B cell (primary cell): ENCODE data around the gene HK2. TPM values are rescaled to one million over a fixed set of nuclear protein-coding genes. Genes with fewer than 3 reads are reported as not detected.

ENCODE experiments used
- ATAC-seq: fragments of 200-7000 bp; cut with Tn5 transposase; one replicate; pipeline ENCODE4 v1.10.0; 2021; ENCODE audit warnings: low read depth, mild to moderate bottlenecking, moderate number of reproducible peaks, moderate library complexity
- CTCF ChIA-PET: fragments of 350-600 bp; sonication (Branson Sonifier 250); formaldehyde crosslinking; loops from one replicate; lab custom pipeline; 2021; ENCODE audit warnings: antibody characterized with exemption, inconsistent platforms; lab: Charles Lee
- POLR2A ChIA-PET: fragments of 350-600 bp; sonication (Branson Sonifier 250); formaldehyde crosslinking; loops from one replicate; lab custom pipeline; 2021; ENCODE audit warnings: antibody characterized with exemption; lab: Charles Lee
- DNase-seq: peaks from one replicate; pipeline ENCODE4 v3.0.0; 2013
- H2AFZ ChIP-seq: 2 replicates; pipeline ENCODE4 v1.6.1; 2012; ENCODE audit warnings: mild to moderate bottlenecking, low read depth, low read length; ENCODE audit not compliant: insufficient read depth, poor library complexity, severe bottlenecking
- H3K27ac ChIP-seq, 2 donors: 1 replicate in 1 of 2; 2 replicates in 1 of 2; pipeline ENCODE4 v1.5.1; 2012 to 2013; ENCODE audit warnings: low read length in 2 of 2, mild to moderate bottlenecking in 2 of 2, moderate library complexity in 1 of 2
- H3K27me3 ChIP-seq, 4 experiments: fragments of 200-600 bp in 1 of 4; sonication (generic) in 1 of 4; replicated peaks in 1 of 4; 1 replicate in 2 of 4; 2 replicates in 2 of 4; pipeline versions ENCODE4 v1.6.1 to v1.7.0; 2013 to 2016; ENCODE audit warnings: low read length in 3 of 4, mild to moderate bottlenecking in 2 of 4, mixed read lengths in 1 of 4, moderate library complexity in 1 of 4; ENCODE audit not compliant: insufficient read depth in 4 of 4, control insufficient read depth in 3 of 4; ENCODE audit errors: control extremely low read depth in 1 of 4
- H3K36me3 ChIP-seq, 2 experiments: replicated peaks in 1 of 2; 1 replicate in 1 of 2; 2 replicates in 1 of 2; pipeline versions ENCODE4 v1.6.1 to v1.7.1; 2013; ENCODE audit warnings: low read length in 1 of 2; ENCODE audit not compliant: insufficient read depth in 2 of 2, control insufficient read depth in 1 of 2; ENCODE audit errors: control extremely low read depth in 1 of 2, extremely low read depth in 1 of 2
- H3K4me1 ChIP-seq, 2 donors: fragments of 200-600 bp in 1 of 2; sonication (generic) in 1 of 2; 1 replicate in 1 of 2; 2 replicates in 1 of 2; pipeline versions ENCODE4 v1.5.1 to v1.6.1; 2013 to 2017; ENCODE audit warnings: low read length in 2 of 2; ENCODE audit not compliant: control insufficient read depth in 2 of 2, insufficient read depth in 2 of 2
- H3K4me2 ChIP-seq: replicated peaks from 2 replicates; pipeline ENCODE3; 2012; ENCODE audit warnings: mild to moderate bottlenecking, low read depth, low read length; ENCODE audit not compliant: poor library complexity, severe bottlenecking
- H3K4me3 ChIP-seq, 5 experiments: fragments of 200-600 bp in 1 of 5; sonication (generic) in 1 of 5; 1 replicate in 3 of 5; 2 replicates in 2 of 5; pipeline versions ENCODE4 v1.5.1 to v1.7.0; 2011 to 2016; ENCODE audit warnings: low read length in 4 of 5, mild to moderate bottlenecking in 4 of 5, low read depth in 2 of 5, control low read depth in 1 of 5, moderate library complexity in 1 of 5; ENCODE audit not compliant: insufficient read depth in 1 of 5; ENCODE audit errors: control extremely low read depth in 1 of 5, extremely low read depth in 1 of 5
- H3K79me2 ChIP-seq: fragments of 200-600 bp; sonication (generic); one replicate; pipeline ENCODE4 v1.6.0; 2016; ENCODE audit warnings: low read length; ENCODE audit not compliant: control insufficient read depth, insufficient read depth
- H3K9ac ChIP-seq: fragments of 200-600 bp; sonication (generic); 2 replicates; pipeline ENCODE4 v1.6.1; 2017; ENCODE audit warnings: mild to moderate bottlenecking, low read length, moderate library complexity
- H3K9me3 ChIP-seq, 3 donors: one replicate each; pipeline versions ENCODE4 v1.6.1 to v1.7.1; 2013; ENCODE audit warnings: low read length in 2 of 3; ENCODE audit not compliant: control insufficient read depth in 2 of 3, insufficient read depth in 1 of 3; ENCODE audit errors: control extremely low read depth in 1 of 3
- H4K20me1 ChIP-seq: 2 replicates; pipeline ENCODE4 v1.6.0; 2012; ENCODE audit warnings: mild to moderate bottlenecking, low read length; ENCODE audit not compliant: insufficient read depth, control insufficient read depth, poor library complexity, severe bottlenecking
- H3K27ac Mint-ChIP-seq: one replicate; pipeline ENCODE4 v1.8.0; 2021; ENCODE audit warnings: mixed read lengths
- H3K27me3 Mint-ChIP-seq: one replicate; pipeline ENCODE4 v1.8.0; 2021; ENCODE audit warnings: mixed read lengths
- H3K4me1 Mint-ChIP-seq: one replicate; pipeline ENCODE4 v1.8.0; 2021; ENCODE audit warnings: mixed read lengths
- H3K4me3 Mint-ChIP-seq: one replicate; pipeline ENCODE4 v1.8.0; 2021; ENCODE audit warnings: mixed read lengths
- H3K9me3 Mint-ChIP-seq: one replicate; pipeline ENCODE4 v1.8.0; 2022; ENCODE audit warnings: mixed read lengths; ENCODE audit not compliant: insufficient read depth
- EZH2 ChIP-seq: IDR thresholded peaks from 2 replicates; pipeline ENCODE4 v1.6.1; 2012; ENCODE audit warnings: borderline replicate concordance, low read depth, mild to moderate bottlenecking, moderate library complexity, low read length; ENCODE audit not compliant: insufficient read depth, poor library complexity, severe bottlenecking
- WGBS: methylation state at CpG from one replicate; pipeline ENCODE4 v1.1.5; 2013; ENCODE audit warnings: missing lambda C conversion rate; ENCODE audit not compliant: insufficient coverage; 5-methylcytosine and 5-hydroxymethylcytosine counted together
- intact Hi-C: fragments of 100-400 bp; cut with micrococcal nuclease; formaldehyde crosslinking; loops from one replicate; pipeline ENCODE4 v1.10.0; 2022
- polyA plus RNA-seq: library from polyadenylated mRNA; depleted of rRNA; stranded (reverse); fragments of >200 nt; gene quantifications from 2 replicates; pipeline ENCODE4 v1.2.3, GENCODE V29; 2012
- total RNA-seq, 2 donors: library from RNA; stranded (reverse); fragments of 120-200 nt in 1 of 2; gene quantifications; 1 replicate in 1 of 2; 2 replicates in 1 of 2; pipeline versions ENCODE4 v1.2.3 to v1.2.4, GENCODE V29; 2013 to 2022
- TF ChIP-seq, protein P1 (sequence below): fragments of 200-600 bp; IDR thresholded peaks from one replicate; pipeline ENCODE4 v1.8.0; 2022; ENCODE audit warnings: antibody characterized with exemption, mild to moderate bottlenecking

HK2 gene
- total and polyA plus RNA-seq, 2 donors (not counting 1 experiment from before 2014, with no cell fraction given), result 5.0 to 5.7 TPM

GRCh38 chr2:74828543-74828942, 5.4 kb upstream of the HK2 start:
- ChIA-PET POLR2A (no interaction called here), CTCF (interaction anchor here (1.3 kb wide), 1 partner anchor 8 kb away, joined by 6 read pairs; no protein-coding TSS in a partner anchor)
- Mint-ChIP-seq H3K27me3 (no peaks in the 10 kb centered on the region), H3K4me3 (no peak overlapping the region), H3K4me1 (peaks cover 21% of the 10 kb centered on the region), H3K9me3 (no peaks in the 10 kb centered on the region), H3K27ac (no peak overlapping the region)
- no peak overlapping the region for H3K9ac ChIP-seq
- H3K79me2 ChIP-seq, result no peaks in the 10 kb centered on the region
- H3K27me3 ChIP-seq, result no peaks in the 10 kb centered on the region
- intact Hi-C loops, result no loop called here
- DNase-seq, result no peak
- H3K4me1 ChIP-seq, result peaks cover 5 to 12% of the 10 kb centered on the region in 2 donors
- H3K4me2 ChIP-seq, result no peak overlapping the region
- H3K27ac ChIP-seq, result no peak overlapping the region
- no peaks in the 10 kb centered on the region for H3K9me3 ChIP-seq
- no peaks in the 10 kb centered on the region for H3K36me3 ChIP-seq
- no peak overlapping the region for H3K4me3 ChIP-seq
- H4K20me1 ChIP-seq, result no peaks in the 10 kb centered on the region
- WGBS, result no CpG with 5 or more reads among the region's 2 CpGs
- H2AFZ ChIP-seq, result no peak overlapping the region
- ATAC-seq, result no peak
- TF ChIP-seq EZH2, result no peak
- TF ChIP-seq, protein P1, sequence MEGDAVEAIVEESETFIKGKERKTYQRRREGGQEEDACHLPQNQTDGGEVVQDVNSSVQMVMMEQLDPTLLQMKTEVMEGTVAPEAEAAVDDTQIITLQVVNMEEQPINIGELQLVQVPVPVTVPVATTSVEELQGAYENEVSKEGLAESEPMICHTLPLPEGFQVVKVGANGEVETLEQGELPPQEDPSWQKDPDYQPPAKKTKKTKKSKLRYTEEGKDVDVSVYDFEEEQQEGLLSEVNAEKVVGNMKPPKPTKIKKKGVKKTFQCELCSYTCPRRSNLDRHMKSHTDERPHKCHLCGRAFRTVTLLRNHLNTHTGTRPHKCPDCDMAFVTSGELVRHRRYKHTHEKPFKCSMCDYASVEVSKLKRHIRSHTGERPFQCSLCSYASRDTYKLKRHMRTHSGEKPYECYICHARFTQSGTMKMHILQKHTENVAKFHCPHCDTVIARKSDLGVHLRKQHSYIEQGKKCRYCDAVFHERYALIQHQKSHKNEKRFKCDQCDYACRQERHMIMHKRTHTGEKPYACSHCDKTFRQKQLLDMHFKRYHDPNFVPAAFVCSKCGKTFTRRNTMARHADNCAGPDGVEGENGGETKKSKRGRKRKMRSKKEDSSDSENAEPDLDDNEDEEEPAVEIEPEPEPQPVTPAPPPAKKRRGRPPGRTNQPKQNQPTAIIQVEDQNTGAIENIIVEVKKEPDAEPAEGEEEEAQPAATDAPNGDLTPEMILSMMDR, result no peak

DNA sequence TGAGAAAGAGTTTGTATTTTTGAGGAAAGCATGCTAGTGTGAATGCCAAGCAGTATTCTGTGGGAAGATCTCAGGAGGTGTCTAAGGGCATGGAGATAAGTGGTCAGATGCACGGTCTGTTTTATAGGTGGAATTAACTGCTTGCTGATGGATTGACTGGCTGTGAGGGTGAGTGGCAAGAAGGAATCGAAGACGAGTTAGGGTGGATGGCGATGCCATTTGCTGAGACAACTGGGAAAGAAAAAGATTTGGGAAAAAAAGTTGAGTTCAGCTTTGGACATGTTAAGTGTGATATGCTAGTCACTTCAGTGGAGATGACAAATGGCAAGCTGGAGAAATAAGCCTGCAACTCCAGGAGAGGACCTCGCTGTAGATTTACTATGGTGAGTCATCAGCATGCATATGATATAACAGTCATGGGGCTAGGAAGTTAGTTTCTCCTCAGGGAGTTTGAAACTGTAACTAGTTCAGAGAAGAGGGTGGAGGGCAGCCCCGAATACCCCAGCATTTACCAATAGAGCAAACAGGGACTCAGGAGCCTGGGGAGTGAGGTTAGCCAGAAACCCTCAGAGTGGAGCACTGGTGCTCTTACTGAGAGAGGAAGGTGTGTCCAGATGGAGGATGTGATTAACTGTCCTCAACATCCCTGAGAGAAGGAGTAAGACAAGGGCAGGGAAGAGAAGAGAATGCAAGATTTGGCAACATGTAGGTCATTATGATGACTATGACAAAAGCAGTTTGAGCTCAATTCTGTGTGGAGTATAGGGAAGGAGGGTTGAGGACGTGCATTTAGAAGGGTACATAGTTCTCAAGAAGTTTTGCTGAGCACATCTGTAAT, 2.0 kb upstream of the HK2 start:
- no peaks in the 10 kb centered on the region for H3K27me3 ChIP-seq
- Mint-ChIP-seq H3K27me3 (no peaks in the 10 kb centered on the region), H3K9me3 (no peaks in the 10 kb centered on the region), H3K27ac (peak overlapping the region; percentile 27), H3K4me1 (peaks cover 31% of the 10 kb centered on the region), H3K4me3 (peak overlapping the region; percentile 55)
- no peaks in the 10 kb centered on the region for H4K20me1 ChIP-seq
- H3K4me3 ChIP-seq, result no peak overlapping the region
- ChIA-PET CTCF (interaction anchor here (0.6 to 9.3 kb wide), 2 partner anchors 45 to 117 kb away, joined by 3 to 75 read pairs; no protein-coding TSS in a partner anchor), POLR2A (interaction anchor here (0.5 to 1.3 kb wide), 3 partner anchors 17 to 58 kb away, joined by 3 to 4 read pairs (median 4); no protein-coding TSS in a partner anchor)
- peaks cover 10 to 22% of the 10 kb centered on the region in 2 donors for H3K4me1 ChIP-seq
- H3K4me2 ChIP-seq, result no peak overlapping the region
- peaks cover 7% of the 10 kb centered on the region for H3K79me2 ChIP-seq
- TF ChIP-seq, protein P1, result no peak
- no peak for TF ChIP-seq EZH2
- H3K9ac ChIP-seq, result no peak overlapping the region
- no peak overlapping the region for H2AFZ ChIP-seq
- ATAC-seq, result no peak
- H3K9me3 ChIP-seq, result no peaks in the 10 kb centered on the region
- intact Hi-C loops, result loop anchor here (10.0 kb wide), 2 partner anchors 1097 to 1447 kb away; partner anchors contain the start of genes ALMS1 and TPRKB
- no peaks in the 10 kb centered on the region for H3K36me3 ChIP-seq
- 70% methylated on average over 6 of the region's 7 CpGs for WGBS
- no peak overlapping the region for H3K27ac ChIP-seq
- DNase-seq, result peak; percentile 16
